HG03469 (cell line): Measurements from ENCODE around the gene ZNF253.
"Not testable (repeated sequence)": the region's sequence is repeated elsewhere in the genome, so short reads cannot be mapped to it uniquely, and the experiment has no call there.

Experiments used
- ATAC-seq: cut with Tn5 transposase; IDR thresholded peaks from one replicate; pipeline ENCODE4 v1.9.1; 2021; ENCODE audit warnings: mild to moderate bottlenecking, moderate library complexity, moderate number of reproducible peaks; ENCODE audit not compliant: unreplicated experiment

Gene ZNF253

DNA sequence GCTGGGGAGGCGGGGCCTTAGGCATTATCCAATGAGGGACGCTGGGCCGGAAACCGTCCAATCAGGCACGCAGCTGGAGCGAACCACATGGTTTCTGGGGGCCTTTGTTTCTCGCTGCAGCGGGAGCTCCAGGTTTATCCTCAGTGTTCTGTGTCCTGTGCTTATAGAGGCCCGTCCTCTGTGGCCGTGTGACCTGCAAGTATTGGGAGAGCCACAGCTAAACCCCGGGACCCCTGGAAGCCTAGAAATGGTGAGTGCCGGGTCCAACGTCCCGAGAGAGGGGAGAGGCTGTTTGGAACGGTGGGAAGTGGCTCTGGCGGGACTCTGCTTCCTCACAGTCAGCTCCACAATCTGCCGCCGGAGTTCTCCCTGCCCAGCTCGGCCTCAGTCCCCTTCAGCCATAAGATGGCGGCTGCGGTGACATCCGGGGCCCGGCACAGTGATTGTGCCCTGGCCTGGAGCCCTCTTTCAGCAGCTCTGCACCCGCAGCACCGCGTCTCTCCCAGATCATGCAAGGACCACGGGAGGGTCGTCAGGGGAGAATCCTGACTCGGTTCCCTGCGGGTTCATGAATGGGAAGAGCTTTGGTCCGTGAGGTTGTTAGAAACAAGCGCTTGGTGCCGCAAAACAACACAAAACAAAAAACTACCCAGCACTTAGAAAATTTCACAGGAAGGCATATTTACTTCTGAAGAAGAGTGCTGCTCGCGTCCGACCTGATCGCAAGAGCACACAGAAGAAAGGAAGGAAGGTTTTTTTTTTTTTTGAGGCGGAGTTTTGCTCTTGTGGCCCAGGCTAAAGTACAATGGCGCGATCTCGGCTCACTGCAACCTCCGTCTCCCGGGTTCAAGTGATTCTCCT, at the start of gene ZNF253:
Gene ZNF253, plus strand, starts transcription at position 133 of the 861 bp plus-strand sequence. Its CDS starts 115 bp downstream, at position 248.
- ATAC-seq, result peak; percentile 93

DNA sequence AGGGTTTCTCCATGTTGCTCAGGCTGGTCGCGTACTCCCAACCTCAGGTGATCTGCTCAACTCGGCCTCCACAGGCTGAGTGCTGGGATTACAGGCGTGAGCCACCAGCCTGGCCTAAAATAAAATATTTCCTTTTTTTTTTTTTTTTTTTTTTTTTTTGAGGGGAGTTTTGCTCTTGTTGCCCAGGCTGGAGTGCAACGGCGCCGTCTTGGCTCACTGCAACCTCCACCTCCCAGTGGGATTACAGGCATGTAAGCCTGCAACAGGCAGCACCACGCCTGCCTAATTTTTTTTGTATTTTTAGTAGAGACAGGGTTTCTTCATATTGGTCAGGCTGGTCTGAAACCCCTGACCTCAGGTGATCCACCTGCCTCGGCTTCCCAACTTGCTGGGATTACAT, 49.0 kb upstream of the ZNF253 start:
- ATAC-seq, result no peak

DNA sequence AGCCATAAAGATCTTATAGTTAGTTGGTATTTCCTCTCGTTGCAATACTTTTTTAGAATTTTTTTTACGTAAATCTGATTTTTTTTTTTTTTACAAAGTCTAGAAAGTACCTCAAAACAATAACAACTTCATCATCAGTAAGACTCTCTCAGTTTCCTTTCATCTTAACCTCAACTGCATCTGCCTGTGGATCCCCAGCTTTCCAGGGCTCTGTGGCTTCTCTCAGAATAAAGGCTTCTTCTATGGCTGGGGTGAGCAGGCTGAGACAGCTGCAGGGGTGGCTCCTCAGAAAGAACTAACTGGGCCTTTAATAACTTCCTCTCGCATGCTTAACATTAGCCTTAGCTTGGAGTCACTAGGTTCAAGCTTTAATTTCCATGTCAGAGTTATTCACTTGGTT, 48.3 kb upstream of the ZNF253 start:
- ATAC-seq, result no peak

DNA sequence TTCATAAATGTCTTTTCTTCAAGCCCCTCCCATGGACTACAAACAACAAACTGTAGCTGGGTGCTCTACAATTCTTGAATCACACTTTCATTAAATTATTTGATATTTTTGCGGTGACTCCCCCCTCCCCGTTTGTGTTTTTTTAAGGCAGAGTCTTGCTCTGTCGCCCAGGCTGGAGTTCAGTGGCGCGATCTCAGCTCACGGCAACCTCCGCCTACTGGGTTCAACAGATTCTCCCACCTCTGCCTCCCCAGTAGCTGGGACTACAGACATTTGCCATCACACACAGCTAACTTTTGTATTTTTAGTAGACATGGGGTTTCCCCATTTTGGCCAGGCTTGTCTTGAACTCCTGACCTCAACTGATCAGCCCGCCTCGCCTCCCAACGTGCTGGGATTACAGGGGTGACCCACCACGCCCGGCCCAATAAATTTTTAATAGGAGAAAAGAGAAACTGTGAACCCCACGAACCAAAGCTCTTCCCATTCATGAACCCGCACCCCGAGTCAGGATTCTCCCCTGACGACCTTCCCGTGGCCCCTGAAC, 44.8 kb upstream of the ZNF253 start:
- no peak for ATAC-seq

DNA sequence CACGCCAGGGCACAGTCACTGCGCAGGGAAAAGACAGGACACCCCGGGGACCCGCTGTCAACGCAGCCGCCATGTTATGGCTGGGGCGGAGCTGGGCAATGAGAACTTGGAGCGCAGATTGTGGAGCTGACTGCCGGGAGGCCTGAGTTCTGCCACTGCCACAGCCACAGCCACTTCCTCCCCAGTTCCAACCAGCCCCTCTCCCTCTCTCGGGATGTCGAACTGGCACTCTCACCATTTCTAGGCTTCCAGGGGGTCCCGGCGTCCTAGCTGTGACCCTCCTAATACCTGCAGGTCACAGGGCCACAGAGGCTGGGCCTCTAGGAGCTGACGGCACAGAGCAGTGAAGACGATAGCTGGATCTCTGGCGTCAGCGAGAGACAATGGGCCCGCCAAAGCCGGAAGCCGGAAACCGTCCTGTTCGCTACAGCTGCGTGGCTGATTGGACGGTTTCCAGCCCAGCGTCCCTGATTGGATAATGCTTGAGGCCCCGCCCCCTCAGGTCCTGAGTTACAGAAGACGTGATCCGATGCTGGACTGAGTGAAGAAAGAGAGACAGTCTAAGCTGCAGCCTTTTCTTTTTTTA, 44.2 kb upstream of the ZNF253 start, which contains the start of gene ZNF506:
Gene ZNF506, minus strand, starts transcription at position 385 of the 586 bp plus-strand sequence. Its CDS starts 147 bp downstream, at position 238.
- no peak for ATAC-seq

DNA sequence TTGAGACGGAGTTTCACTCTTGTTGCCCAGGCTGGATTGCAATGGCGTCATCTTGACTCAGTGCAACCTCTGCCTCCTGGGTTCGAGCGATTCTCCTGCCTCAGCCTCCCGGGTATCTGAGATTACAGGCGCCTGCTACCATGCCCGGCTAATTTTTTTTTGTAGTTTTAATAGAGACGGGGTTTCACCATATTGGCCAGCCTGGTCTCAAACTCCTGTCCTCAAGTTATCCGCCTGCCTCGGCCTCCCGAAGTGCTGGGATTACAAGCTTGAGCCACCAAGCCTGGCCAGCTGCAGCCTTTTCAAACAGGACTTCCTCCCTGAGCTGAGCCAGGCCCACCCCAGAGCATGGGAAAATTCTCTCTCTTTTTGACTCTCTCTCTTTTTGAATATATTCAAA, 43.7 kb upstream of the ZNF253 start:
- not testable (repeated sequence) for ATAC-seq

DNA sequence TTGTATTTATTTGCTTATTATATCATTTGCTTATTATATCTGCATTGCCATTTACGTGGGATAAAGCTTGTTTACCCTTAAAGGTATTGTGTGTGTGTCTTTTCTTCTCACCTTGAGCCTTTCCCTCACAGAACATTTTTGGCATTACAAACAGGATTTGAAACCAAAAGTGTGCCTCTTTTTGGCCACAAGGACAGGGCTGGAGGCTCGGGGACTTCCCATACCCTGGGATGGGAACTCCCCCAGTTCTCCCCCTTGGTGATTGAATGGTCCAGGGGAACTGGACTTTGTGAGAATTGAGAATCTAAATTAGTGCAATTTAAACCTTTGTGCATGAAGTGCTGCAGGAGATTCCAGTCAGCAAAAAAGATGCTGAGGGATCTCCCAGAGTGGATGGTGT, 41.8 kb upstream of the ZNF253 start:
- ATAC-seq, result no peak

DNA sequence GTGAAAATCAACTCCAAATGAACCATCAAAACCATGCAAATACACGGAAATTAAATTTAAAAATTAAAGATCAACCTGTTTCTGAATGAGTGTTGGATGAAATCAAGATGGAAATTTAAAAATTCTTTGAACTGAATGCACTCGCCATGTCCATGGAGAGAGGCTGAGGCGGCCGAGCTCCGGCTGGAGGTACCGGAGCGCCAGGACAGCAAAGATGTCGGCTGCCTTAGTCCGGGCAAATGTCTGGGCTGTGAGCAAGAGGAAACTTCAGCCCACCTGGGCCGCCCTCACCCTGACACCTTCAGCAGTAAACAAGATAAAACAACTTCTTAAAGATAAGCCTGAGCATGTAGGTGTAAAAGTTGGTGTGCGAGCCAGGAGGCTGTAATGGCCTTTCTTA, 38.8 kb upstream of the ZNF253 start:
- no peak for ATAC-seq

DNA sequence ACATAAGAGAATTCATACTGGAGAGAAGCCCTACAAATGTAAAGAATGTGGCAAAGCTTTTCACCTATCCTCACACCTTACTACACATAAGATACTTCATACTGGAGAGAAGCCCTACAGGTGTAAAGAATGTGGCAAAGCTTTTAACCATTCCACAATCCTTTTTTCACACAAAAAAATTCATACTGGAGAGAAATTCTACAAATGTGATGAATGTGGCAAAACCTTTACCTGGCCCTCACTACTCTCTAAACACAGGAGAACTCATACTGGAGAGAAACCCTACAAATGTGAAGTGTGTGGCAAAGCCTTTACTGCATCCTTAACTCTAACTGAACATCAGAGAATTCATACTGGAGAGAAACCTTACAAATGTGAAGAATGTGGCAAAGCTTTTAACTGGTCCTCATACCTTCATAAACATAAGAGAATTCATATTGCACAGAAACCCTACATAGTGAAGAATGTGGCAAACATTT, 30.1 kb upstream of the ZNF253 start:
- no peak for ATAC-seq

DNA sequence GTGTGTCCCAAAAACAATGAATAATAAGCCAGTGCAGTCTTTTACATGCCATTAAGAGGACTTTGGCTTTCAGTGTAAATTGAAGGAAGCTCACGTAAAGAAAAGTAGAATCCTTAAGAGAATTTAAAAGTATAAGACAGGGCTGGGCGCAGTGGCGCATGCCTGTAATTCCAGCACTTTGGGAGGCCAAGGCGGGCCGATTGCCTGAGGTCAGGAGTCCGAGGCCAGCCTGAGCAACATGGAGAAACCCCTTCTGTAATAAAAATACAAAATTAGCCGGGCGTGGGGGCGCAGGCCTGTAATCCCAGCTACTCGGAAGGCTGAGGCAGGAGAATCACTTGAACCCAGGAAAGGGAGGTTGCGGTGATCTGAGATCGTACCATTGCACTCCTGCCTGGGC, 17.9 kb upstream of the ZNF253 start:
- no peak for ATAC-seq

DNA sequence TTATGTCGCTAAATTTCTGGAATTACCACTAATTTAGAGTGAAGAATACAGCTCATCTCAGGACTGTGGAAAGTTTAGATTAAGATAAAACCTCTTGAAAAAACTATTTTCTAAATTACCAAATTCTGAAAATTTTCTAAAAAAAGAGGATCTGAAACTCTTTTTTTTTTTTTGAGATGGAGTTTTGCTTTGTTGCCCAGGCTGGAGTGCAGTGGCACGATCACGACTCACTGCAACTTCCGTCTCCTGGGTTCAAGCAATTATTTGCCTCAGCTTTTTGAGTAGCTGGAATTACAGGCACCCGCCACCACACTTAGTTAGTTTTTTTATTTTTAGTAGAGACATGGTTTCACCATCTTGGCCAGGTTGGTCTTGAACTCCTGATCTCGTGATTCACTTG, 16.6 kb upstream of the ZNF253 start:
- no peak for ATAC-seq

DNA sequence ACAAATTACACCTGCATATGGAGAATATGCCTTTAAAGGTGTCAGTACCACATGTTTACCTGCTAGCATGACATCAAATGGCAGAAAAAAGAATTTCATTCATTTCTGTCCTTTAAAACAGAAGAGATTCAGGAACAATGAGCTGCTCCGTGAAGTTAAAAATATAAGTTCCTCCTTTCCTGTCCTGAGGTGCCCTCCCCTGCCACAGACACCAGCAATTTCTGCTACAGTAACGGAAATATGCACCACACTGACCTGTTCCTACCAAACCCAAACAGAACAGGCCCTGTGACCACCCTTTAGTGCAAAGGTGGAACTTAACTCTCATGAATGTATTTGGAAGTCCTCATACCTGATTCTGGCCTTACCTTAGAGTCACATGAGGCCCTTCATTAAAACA, 13.9 kb upstream of the ZNF253 start:
- not testable (repeated sequence) for ATAC-seq

DNA sequence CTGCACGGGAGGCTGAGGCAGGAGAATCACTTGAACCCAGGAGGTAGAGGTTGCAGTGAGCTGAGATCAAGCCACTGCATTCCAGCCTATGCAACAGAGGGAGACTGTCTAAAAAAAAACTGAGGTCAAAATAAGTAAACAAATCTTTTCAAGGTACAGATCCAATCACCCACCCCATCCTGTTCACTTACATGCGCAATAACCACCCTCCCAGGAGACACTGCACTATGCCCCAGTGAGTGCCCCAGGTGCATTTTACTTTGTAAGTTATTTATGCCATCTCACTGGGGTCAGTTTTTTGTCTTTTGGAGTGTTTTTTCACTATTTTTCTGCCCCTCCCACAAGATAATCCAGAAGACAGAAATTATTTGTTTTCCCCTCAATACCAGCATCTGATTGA, 6.9 kb upstream of the ZNF253 start:
- no peak for ATAC-seq

DNA sequence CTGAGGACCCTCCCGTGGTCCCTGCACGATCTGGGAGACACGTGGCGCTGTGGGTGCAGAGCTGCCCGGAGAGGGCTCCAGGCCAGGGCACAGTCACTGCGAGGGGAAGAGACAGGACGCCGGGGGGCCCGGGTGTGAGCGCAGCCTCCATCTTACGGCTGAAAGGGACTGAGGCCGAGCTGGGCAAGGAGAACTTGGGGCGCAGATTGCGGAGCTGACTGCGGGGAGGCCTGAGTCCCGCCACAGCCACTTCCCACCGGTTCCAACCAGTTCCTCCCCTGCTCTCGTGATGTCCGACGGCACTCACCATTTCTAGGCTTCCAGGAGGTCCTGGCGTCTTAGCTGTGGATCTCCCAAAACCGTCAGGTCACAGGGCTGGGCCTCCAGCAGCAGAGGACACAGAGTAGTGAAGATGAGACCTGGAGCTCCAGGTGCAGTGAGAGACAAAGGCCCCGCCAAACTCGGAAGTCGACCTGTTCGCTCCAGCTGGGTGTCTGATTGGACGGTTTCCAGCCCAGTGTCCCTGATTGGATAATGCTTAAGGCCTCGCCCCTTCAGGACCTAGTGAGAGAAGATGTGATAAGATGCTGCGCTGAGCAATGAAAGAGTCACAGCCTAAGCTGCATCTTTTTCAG, 4.8 kb upstream of the ZNF253 start:
- ATAC-seq, result no peak

DNA sequence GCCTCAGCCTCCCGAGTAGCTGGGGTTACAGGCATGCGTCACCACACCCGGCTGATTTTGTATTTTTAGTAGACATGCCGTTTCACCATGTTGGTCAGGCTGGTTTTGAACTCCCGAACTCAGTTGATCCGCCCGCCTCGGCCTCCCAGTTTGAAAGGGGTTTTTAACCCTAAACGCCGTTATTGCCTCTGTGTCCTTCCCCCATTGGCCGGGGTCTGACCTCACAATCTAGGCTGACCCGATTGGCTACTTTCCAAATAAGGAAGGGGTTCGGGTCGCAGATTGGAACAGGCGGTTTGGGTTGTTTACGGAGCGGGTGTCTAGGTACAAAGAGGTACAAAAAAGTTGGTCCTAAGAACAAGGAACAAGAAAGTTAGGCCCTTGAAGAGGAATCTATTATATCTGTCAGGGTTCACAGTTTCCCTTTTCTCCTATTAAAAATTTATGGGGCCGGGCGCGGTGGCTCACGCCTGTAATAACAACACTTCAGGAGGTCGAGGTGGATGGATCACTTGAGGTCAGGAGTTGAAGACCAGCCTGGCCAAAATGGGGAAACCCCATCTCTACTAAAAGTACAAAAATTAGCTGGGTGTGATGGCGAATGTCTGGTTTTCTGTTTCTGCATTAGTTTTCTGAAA, 1.0 kb downstream of the ZNF253 start:
- ATAC-seq, result no peak

DNA sequence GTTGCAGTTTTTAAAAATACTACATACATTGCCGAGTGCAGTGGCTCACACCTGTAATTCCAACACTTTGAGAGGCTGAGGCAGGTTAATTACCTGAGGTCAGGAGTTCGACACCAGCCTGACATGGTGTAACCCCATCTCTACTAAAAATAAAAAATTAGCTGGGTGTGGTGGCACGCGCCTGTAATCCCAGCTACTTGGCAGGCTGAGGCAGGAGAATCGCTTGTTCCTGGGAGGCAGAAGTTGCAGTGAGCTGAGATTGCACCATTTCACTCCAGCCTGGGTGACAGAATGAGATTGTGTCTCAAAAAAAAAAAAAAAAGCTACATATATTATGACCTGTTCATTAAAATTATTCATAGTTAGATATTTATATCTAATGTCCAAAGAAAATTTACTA, 4.4 kb downstream of the ZNF253 start:
- ATAC-seq, result not testable (repeated sequence)

DNA sequence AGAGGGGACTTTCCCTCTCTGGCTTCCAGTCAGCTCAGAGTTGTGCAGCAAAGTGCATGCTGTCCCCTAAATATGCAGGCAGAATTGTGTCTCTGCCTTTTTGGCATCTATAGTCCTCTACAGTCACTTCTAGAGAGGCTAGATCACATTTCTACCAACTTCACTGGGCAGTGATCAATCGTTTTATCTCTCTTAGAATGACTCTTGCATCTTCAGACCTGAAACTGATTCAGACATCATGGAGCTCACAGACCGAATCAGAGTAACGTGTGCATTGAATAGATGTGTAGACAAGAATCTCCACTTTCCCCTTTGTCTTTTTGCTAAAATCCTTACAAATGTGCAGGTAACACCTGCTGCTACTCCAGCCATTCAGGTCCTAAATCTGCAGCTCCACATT, 6.2 kb downstream of the ZNF253 start:
- no peak for ATAC-seq

DNA sequence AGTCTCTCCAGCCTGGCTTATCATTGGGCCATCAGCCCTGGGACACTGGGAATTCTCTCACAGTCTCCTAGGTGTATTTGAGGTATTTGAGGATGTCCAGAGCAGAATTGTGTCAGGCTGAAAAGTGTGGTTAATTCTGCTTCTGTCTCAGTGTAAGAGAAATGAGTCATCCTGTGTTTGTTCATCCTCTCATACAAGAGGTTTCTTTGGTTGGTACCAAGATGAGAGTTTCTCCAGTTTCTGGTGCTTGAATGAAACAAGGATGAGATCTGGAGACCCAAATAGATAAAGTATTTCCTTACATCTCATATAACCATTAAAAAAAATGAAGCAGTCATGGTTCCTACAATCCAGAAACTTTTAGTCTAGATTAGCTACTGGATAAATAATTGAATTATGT, 7.7 kb downstream of the ZNF253 start:
- no peak for ATAC-seq

DNA sequence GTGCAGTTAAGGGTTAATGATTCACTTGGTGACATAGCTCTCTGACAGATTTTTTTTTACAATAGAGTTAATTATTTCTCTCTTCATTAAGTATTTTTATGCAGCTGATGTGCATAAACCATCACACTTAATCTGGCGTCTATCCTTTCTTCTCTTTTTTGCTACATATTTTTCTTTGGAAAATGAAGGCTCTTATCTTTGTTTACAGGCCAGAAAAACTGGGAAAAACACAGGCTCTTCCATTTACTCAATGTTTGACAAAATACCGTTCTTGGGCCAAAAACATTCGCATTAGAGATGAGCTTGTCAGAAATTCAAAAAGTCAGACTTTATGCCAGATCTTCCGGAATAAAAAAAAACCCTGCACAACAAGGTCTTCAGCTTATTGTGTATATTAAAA, 12.0 kb downstream of the ZNF253 start:
- no peak for ATAC-seq

DNA sequence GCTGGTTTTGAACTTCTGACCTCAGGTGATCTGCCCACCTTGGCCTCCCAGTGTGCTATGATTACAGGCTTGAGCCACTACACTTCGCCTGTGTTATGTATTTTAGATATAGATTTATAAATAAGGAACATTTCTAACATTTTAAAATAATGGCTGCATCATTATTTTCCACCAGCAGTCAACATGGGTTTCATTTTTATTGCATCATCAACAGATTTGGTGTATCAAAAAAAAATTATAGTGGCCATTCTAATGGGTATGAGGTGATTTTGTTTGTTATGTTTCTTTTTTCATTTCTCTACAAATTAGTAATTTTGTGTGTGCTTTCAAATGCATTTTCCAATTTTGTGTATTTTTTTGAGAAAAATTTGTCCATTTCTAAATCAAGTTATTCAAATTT, 18.9 kb downstream of the ZNF253 start:
- no peak for ATAC-seq
